Astrocyte of the spinal cord (primary cell): ENCODE results near the gene MBNL1.

Source experiments
- DNase-seq: peaks from one replicate; pipeline ENCODE4 v3.0.0; 2011; ENCODE audit warnings: low read depth, low spot score
- H3K4me3 ChIP-seq: 2 replicates; pipeline ENCODE4 v1.5.1; 2011; ENCODE audit warnings: low read depth, mild to moderate bottlenecking, low read length, moderate library complexity
- in situ Hi-C: cut with HindIII; loops from 2 replicates; pipeline ENCODE4 v1.10.0; 2017; ENCODE audit warnings: low sequenced_read_pairs
- TF ChIP-seq, protein P1 (sequence below): IDR thresholded peaks from 2 replicates; pipeline ENCODE4 v1.5.1; 2012; ENCODE audit warnings: low read depth, mild to moderate bottlenecking, low read length, inconsistent platforms

Gene MBNL1

DNA sequence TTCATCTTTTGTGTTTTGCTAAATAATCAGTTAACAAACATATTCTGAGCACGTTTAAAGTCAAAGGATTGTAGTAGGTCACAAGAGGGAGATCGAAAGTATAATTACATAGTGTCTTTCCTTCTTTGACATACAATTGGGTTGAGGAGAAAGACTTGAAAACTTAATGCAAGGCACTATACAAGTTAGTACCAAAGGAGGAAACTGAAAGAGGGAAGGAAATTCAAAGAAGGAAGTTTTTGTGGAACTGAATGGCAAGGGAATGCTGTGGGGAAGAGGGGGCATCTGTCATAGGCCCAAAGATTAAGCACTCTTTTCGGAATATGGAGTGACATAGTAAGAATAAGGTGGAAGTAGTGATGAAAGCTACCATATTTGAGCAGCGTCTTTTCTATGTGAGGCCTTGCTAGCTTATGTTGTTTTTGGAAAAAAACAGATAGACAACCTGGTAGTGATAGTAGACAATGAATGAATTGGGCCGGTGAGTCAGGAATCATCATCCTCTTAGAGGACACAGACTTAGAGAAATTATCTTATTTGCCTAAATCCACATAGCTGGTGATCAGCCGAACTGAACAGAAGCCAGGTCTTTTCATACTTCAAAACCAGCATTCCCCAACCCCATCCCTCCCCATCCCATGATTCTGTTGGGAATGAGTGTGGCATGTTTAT is 10.2 kb downstream of the MBNL1 start:
- TF ChIP-seq, protein P1, sequence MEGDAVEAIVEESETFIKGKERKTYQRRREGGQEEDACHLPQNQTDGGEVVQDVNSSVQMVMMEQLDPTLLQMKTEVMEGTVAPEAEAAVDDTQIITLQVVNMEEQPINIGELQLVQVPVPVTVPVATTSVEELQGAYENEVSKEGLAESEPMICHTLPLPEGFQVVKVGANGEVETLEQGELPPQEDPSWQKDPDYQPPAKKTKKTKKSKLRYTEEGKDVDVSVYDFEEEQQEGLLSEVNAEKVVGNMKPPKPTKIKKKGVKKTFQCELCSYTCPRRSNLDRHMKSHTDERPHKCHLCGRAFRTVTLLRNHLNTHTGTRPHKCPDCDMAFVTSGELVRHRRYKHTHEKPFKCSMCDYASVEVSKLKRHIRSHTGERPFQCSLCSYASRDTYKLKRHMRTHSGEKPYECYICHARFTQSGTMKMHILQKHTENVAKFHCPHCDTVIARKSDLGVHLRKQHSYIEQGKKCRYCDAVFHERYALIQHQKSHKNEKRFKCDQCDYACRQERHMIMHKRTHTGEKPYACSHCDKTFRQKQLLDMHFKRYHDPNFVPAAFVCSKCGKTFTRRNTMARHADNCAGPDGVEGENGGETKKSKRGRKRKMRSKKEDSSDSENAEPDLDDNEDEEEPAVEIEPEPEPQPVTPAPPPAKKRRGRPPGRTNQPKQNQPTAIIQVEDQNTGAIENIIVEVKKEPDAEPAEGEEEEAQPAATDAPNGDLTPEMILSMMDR, result no peak
- in situ Hi-C loops, result no loop called here
- DNase-seq, result no peak
- no peak overlapping the region for H3K4me3 ChIP-seq

GRCh38 chr3:152279479-152279878 is 10.8 kb downstream of the MBNL1 start:
- TF ChIP-seq, protein P1, result no peak
- in situ Hi-C loops, result no loop called here
- H3K4me3 ChIP-seq, result no peak overlapping the region
- DNase-seq, result no peak

DNA sequence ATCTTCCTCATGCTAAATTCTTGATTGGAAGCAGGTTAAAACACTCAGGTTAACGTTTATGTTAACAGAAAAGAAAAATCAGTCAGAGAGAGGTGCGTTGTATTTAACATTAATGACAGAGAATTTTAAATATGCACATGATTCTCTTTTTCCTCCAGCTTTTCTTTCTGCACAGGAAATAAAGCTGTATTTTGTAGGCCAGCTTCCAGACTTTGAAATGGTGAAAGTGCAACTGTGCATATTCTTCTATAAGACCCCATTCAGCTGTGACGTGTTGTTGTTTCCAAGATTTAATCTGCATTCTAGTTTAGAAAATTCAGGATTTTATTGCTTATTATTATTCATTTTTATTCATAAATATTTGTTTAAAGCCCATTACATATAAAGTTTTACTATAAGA is 11.8 kb downstream of the MBNL1 start:
- no peak for DNase-seq
- H3K4me3 ChIP-seq, result no peak overlapping the region
- in situ Hi-C loops, result no loop called here
- TF ChIP-seq, protein P1, result no peak

- in situ Hi-C loops, result no loop called here
- TF ChIP-seq, protein P1, result no peak
- no peak overlapping the region for H3K4me3 ChIP-seq
- no peak for DNase-seq
Observed at GRCh38 chr3:152281133-152281713, 12.5 kb downstream of the MBNL1 start.

GRCh38 chr3:152282813-152283212 is 14.1 kb downstream of the MBNL1 start:
- no peak overlapping the region for H3K4me3 ChIP-seq
- in situ Hi-C loops, result no loop called here
- TF ChIP-seq, protein P1, result no peak
- DNase-seq, result no peak

GRCh38 chr3:152283492-152284381 is 15.0 kb downstream of the MBNL1 start:
- H3K4me3 ChIP-seq, result no peak overlapping the region
- in situ Hi-C loops, result no loop called here
- TF ChIP-seq, protein P1, result no peak
- no peak for DNase-seq
